HPDE6-E6E7 (cell line): ENCODE measurements around the gene MMAB.

Source experiments
- DNase-seq: peaks from one replicate; pipeline ENCODE4 v3.0.0; 2011; ENCODE audit warnings: missing footprints; ENCODE audit errors: extremely low spot score

MMAB gene

DNA sequence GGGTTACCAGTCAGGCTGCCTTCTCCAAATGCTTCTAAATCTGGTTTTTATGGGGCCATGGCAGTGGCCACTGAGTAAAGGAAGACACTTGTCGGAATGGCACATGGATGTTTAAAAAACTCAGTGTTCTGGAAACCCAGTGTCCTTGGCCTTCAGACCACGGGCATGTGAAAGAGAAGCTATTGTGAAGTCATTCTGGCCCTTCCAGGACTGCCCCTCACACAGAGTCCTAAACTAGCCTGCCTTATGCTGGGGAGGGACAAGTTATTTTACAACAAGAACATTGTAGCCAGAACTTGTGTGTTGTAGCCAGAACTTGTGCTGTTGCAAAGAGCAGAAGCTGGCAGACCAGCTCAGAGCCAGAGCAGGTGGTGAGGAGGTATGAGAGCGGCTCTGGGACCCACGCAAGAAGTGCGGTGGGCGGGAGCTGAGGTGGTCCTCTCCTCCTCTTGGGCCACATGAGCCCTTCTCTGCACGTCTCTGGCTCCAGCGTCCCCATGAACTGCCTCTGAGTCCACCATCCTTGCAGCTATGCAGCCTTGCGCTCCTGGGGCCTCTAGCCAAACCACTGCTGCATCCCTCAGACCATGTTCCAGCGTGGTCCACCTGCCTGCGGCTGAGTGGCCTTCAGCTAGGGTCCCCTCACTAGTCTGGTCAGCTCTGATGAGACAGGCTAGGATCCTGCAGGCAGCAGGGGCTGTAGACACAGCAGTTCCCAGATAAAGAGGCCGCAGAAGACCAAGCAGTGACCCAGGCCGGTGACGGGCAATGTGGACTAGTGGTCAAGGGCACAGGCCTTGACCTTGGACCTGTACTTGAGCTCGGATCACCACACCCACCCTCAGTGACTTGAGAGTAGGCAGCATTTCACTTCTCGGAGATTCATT is 32.5 kb downstream of the MMAB start:
- no peak for DNase-seq

GRCh38 chr12:109539508-109539907 is 33.8 kb downstream of the MMAB start:
- DNase-seq: no peak

DNA sequence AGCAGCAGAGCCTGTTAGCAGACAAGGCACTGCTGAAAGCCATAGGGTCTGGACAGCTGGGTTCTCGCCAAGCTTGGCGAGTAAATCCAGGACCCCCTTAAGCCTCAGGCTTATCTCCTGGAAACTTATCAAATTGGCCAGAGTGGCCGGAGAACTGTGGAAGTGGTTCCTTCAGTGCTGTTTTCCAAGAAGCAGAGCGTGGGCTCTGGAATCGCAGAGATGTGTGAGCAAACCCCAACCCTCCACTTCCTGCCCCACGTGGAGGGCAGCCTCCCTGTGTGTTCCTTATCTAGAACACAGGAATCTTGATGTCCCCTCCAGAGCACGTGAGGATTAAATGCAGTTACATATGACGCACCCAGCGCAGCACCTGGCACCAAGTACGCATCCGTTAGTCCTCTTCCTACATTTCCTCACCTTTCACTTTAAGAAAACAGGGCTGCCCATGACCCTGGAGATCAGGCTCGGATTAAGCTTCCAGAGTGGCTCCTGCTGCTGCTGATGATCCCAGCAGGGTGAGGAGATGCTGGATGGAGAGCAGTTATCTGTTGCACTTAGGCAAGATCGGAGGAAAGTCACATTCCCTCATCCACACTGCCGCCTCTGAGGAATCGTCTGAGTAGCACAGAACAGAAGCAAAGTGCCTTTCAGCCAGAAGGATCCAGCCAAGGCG is 35.0 kb downstream of the MMAB start:
- no peak for DNase-seq

- DNase-seq: no peak
These were observed 36.2 kb downstream of the MMAB start for GRCh38 chr12:109537136-109537535.

DNA sequence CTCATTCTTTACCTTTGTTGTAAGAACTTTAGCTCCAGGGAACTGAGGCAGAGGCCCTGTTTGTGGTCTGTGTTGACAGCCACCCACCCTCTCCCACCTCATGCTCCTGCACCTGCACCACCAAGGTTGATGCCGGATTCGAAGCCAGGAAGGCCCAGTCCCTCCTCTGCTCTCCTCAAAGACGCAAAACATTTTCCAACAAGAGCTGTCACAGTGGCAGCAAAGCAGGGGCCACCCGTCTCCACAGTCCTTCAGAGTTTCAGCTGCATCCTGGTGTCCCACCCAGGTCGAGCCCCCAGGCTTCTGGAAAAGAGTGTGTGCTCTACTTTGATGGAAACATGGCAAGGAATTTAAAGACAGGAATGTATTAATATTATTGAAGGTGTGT is 37.4 kb downstream of the MMAB start:
- DNase-seq: no peak

DNA sequence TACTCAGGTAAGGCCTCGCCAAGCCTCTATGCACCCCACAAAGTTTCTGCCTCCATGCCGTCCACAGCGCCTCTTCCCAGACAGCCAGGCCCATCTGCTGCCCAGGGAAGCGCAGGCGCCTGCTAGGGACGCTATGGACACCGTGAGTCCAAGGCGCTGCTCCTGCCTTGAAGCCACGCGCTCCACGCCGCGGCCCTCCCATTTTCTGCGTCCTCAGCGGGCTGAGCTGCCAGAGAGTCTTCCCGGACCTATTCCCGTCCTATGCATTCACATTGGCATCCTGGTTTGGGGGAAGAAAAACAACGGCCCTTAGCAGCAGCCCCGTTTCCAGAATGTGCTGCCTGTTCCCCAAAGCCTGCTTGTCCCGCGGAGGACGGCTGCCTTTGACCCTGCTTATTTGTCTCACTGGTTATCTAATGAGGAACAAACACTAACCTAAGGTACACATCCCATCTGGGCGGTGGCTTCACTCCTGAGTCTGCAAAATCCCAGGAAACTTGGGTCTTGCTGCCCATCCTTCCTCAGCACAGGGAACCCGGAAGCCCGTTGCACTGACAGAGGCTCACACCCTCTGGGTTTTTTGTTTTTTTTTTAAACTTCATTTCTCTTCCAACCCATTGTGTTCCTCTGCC is 38.0 kb downstream of the MMAB start:
- no peak for DNase-seq

DNA sequence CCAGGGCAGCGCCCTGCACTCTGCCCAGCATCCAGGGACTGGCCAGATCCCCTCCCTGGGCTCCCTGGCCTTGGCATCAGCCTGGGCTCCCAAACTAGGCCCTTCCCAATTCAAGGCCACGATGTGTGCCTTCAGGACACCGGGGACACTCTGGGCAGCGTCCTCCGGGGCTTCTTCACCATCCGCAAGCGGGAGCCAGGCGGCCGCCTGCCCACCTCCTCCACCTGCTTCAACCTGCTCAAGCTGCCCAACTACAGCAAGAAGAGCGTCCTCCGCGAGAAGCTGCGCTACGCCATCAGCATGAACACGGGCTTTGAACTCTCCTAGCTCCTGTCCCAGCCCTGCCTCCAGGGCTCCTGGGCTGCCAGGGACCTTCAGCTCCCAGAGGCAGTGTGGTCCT is 38.8 kb downstream of the MMAB start:
- no peak for DNase-seq

GRCh38 chr12:109533487-109533740 is 39.9 kb downstream of the MMAB start:
- DNase-seq: no peak

DNA sequence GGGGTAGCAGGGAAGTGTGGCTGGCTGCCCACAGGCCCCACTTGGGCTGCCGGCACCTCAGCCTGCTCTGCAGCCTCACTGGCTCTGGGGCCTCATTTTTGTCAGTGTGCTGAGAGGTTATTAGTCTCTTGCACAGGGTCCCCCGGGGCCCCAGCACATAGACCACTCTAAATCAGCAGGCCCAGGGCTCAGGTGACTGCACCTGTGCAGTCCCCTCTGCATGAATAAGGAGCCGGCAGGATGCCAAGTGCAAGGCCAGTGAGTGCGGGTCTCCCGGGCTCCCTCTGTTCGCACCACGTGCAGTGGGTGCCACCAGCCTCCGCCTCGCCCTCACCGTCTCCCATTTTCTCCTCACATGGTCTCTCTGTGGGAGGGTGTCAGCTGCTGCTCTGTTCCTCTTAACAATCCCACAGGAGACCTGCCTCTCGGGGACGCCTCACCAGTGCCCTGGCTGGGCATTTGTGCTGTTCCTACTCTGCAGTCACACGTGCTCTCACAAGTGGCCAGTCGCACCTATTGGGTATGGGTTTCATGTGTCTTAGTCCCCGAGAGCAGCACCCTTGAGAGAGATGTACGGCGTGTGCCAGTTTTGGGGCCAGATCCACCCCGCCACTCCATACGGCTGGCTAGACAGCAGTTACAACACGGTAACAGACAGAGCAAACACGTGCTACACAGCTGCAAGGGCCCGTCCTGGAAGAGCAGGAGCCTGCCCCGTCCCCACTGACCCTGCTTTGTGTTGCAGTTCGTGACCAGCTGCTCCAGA is 40.4 kb downstream of the MMAB start:
- no peak for DNase-seq

DNA sequence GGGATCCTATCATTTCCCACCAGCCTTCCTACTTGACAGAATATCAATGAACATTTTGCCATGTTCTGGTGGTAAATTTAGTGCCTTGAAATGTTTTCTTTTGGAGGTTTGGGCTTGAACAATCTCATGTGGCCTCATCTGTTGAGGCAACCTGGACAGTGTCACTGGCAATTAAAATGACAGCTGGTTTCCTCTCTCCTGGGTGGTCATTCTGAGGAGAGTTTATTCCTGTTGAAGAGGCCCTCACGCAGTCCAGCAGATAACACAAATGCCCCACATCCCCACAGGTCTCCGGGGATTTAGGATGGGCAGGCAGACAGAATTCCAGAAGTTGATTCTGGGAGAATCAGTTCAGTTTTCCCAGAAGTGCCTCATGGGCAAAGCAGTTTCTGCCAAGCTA is 41.9 kb downstream of the MMAB start:
- DNase-seq: no peak

GRCh38 chr12:109529691-109530640 is 43.3 kb downstream of the MMAB start:
- DNase-seq: no peak

DNA sequence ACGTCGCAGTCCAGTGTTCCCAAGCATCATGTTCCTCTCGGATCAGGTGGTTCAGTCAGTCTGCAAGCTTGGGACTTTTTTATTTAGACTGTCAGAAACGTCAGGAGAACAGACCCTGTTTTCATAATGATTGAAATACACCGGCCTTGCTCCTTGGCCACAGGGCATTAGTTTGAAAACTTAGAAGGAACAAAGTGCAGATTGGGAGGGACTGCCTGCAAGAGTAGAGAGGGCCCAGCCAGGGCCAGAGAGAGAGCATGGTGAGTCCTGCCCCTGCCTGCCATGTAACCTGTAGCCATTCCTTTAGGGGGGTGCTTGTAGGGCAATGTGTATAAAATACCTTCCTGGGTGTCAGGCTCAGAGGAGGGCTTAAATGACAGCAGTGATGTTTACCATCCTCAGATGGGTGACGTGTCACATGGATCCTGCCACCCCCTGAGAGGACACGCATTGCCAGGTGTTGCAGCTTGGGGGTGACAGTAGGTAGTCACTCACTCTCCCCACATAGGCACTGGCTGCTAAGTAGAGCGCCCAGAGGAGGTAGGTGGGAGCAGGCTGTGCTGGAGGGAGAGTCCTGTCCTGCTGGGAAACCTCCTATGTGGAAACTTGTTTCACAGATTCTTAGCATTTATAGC is 45.7 kb downstream of the MMAB start:
- DNase-seq: no peak

- DNase-seq: no peak
These were observed 48.1 kb downstream of the MMAB start for GRCh38 chr12:109525279-109525585.

DNA sequence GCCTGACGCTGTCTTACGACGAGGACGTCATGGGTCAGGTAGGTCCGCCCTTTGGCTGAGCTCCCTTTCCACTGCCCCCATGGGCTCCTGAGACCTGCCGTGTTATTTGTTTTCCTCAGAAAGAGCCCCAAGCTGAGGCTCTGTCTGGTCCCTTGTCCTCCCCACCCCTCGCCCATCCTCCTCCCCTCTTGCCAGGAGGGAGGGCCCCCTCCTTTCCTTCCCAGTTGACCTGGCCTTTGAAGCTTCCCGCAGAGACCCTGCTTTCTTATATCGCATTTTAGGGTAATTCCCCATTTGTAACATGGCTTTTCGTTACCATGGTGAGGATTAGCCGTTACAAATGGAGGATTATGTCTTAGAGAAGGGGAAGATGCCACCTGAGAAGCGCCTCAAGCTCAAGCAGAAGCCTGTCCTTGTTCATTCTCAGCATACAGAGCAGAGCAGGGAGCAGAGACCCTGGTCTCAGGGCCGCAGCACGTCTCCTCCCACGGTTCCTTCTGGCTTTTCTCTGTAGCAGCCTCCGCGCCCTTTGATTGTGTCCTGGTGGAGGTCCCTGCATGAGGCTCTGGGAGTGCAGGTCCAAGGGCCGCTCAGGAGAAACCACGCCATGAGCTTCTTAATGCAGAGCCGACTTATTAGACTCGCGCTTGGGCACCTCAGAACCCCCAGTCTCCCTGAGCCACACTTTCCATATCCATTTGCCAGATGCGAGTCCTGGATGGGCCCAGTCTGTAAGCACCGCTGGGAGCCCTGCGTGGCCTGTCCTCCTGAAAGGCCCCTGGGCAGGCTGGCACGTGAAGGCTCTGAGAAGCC is 48.6 kb downstream of the MMAB start:
- no peak for DNase-seq

DNA sequence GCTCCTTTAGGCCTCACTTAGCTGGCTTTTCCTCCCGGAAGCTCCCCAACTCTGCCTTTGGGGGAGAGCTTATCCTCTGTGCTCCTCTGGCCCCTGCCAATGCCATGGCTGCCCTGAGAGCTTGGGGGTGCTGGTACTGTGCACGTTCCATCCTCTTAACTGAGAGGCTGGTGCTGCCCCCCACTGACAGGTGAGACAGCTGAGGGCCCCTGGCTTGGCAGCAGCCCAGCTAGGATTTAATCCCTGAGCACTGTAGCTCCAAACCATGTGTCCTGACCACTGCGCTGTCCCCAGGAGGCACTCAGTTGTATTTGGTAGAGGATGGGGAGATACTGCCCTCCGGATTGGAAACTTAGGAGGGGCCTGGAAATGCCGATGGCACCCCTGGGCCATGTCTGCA is 49.8 kb downstream of the MMAB start:
- DNase-seq: no peak

DNA sequence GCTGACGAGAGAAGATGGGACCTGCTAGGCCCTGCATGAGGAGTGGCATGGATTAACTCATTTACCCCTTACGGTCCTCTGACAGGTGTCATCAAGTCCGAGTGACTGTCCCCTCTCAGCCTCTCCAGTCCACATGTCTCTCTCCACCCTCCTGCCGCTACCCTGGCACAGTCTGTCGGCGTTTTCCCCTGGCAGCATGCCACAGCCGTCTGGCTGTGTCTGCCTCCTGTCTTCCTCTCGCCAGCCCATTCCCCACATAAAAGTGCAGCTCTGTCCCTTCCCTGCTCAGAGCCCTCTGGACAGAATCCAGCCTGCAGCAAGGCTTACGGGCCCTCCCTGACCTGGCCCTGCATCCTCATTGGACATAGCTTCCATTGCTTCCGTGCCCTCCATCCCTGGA is 50.2 kb downstream of the MMAB start:
- no peak for DNase-seq

DNA sequence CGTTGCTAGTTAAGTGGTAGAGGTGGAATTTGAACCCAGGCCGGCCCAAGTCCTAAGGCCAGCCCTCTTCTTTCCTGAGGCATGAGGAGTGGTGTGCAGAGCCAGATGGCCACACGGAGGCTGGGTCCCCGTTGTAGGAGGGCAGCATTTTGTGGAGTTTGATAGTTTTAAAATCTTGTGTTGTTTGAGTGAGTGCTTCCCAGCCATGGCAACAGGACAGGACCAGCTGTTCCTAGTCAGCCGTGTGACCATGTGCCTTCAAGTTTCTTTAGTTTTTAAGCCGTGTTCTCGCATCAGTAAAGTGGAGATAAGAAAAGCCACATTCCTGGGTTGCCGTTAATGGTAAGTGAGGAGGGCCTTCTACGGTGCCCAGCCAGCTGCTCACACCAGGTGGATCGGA is 51.5 kb downstream of the MMAB start:
- no peak for DNase-seq

DNA sequence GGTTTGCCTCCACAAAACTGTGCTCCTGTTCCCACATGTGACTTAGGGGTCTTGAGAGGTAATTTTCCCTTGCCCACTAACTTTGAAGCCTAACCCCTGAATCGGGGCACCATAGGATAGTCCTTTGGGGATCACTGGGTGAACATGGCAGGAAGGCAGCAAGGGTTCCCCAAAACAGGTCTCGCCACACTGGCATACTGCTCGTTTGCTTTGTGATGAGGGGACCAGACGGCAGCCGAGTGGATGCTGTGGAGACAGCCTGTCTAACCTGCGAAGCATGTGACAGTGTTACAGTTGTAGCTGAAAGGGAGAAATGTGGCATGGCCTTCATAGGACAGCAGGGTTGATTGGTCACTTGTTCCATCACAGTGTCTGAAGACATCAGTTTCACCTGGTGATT is 53.5 kb downstream of the MMAB start:
- no peak for DNase-seq

- DNase-seq: peak; percentile 69
These were observed 54.3 kb downstream of the MMAB start for GRCh38 chr12:109518820-109519665.
